BLaER1 treated with 17β-estradiol and CSF1 and Interleukin-3, amounts not matched to agents 10 nM and 100 nM (cell line): ENCODE results near the gene RTN1.

Experiments used
- H3K27ac ChIP-seq, 11 experiments: shearing (Covaris generic); formaldehyde crosslinking; 2 replicates each; pipeline ENCODE4 v1.8.1; 2022
- H3K27me3 ChIP-seq, 11 experiments: shearing (Covaris generic); formaldehyde crosslinking; 2 replicates each; pipeline ENCODE4 v1.8.1; 2022
- H3K36me3 ChIP-seq, 11 experiments: shearing (Covaris generic); formaldehyde crosslinking; 2 replicates each; pipeline ENCODE4 v1.8.1; 2022
- H3K4me1 ChIP-seq, 10 experiments: shearing (Covaris generic); formaldehyde crosslinking; 2 replicates each; pipeline ENCODE4 v1.8.1; 2022
- H3K4me2 ChIP-seq, 11 experiments: shearing (Covaris generic); formaldehyde crosslinking; 2 replicates each; pipeline ENCODE4 v1.8.1; 2022
- H3K4me3 ChIP-seq, 10 experiments: shearing (Covaris generic); formaldehyde crosslinking; 2 replicates each; pipeline ENCODE4 v1.8.1; 2022
- H3K9ac ChIP-seq, 11 experiments: shearing (Covaris generic); formaldehyde crosslinking; 2 replicates each; pipeline ENCODE4 v1.8.1; 2022
- H3K9me3 ChIP-seq, 11 experiments: shearing (Covaris generic); formaldehyde crosslinking; replicated peaks in 1 of 11; 2 replicates each; pipeline ENCODE4 v1.8.1; 2022
- H4K20me1 ChIP-seq, 11 experiments: shearing (Covaris generic); formaldehyde crosslinking; 2 replicates each; pipeline ENCODE4 v1.8.1; 2022
- Cebpa-rat ChIP-seq, 11 experiments: shearing (Covaris generic); IDR thresholded peaks; 2 replicates each; pipeline ENCODE4 v1.8.1; 2022

The RTN1 gene

DNA sequence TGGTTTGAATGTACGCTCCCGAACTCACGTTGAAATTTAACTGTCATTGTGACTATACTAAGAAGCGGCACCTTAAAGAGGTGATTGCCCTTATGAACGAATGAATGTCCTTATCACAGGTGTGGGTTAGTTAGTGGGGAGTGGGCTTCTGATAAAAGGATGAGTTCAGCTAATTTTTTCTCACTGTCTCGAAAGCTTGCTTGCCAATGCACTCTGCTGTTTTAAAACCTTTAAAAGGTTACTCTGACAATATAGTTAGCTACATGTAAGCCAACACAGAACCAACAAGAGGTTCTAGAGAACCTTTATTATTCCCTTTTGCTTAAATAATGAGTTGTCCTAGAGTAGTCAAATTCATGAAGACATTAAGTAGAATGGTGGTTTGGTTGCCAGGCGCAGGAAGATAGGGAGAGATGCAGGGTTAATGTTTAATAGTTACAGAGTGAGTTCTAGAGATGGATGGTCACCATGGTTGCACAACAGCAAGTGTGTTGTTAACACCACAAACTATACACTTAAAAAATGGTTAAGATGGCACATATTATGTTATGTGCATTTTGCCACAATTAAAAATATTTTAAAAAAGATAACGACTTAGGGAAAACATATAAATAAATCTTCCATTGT is 26.3 kb downstream of the RTN1 start:
- no peaks in the 10 kb centered on the region for H3K36me3 ChIP-seq
- no peak overlapping the region for H3K9ac ChIP-seq
- no peak overlapping the region for H3K27ac ChIP-seq
- H3K4me1 ChIP-seq = peaks cover 0 to 29% (median 3%) of the 10 kb centered on the region in 10 experiments; a peak in 16 of 20 replicates
- H3K4me2 ChIP-seq = no peak overlapping the region
- H4K20me1 ChIP-seq = no peaks in the 10 kb centered on the region
- no peaks in the 10 kb centered on the region for H3K9me3 ChIP-seq
- no peaks in the 10 kb centered on the region for H3K27me3 ChIP-seq
- no peak for TF ChIP-seq Cebpa-rat (IDR thresholded peaks at IDR 0.05)
- no peak overlapping the region for H3K4me3 ChIP-seq

DNA sequence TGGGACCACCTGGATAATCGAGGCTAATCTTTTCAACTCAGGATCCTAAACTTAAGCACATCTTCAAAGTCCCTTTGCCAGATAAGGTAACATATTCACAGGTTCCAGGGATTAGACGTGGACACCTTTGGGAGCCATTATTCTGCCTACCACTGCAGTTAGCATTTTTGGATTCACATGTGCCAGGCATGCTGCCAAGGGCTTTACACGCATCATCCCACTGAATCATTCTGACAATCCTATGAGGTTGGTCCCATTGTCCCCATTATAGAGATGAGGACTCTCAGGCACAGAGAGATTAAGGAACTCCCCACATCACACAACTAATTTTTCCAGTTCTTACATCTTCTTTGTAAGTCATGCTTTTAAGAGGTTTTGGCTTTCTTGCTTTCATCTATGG is 34.5 kb downstream of the RTN1 start:
- TF ChIP-seq Cebpa-rat (IDR thresholded peaks at IDR 0.05) = no peak
- Histone ChIP-seq H3K27me3 (no peaks in the 10 kb centered on the region), H3K9ac (no peak overlapping the region)

DNA sequence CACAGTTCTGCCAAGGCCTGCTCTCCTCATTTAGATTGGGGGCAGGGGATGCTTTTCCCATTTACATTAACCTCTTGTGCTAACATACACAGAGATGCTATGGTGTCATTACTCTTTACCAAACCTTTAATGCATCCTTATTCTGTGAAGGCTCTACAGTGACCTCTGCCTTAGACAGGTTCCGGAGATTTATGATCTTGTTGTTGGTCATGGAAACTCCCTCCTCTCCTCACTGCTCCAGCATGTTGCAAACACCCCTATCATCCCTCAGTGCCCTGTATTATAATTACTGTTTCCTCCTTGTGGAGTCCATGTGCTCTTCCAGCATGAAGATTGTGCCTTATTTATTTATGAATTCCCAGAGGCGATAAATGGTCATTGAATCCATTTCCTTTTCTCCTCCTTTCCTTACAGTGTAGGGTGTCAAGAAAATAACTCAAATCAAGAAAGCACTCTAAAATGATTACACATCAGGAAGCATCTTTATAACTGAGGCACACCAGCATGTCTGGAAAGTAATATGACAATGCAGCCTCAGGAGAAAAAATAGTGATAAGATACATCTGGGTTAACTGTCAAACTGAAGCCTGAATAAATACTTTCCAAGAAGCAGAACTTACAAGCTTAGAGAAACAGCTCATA is 37.8 kb downstream of the RTN1 start:
- H3K9me3 ChIP-seq = no peaks in the 10 kb centered on the region
- H3K4me1 ChIP-seq = peaks cover 6 to 22% (median 10%) of the 10 kb centered on the region in 10 experiments; a peak in 16 of 20 replicates
- H3K4me3 ChIP-seq = no peak overlapping the region
- TF ChIP-seq Cebpa-rat (IDR thresholded peaks at IDR 0.05) = no peak
- no peak overlapping the region for H3K9ac ChIP-seq
- no peaks in the 10 kb centered on the region for H3K27me3 ChIP-seq
- H4K20me1 ChIP-seq = peaks cover 0 to 1% (median 0%) of the 10 kb centered on the region in 11 experiments; a peak in 1 of 22 replicates
- no peaks in the 10 kb centered on the region for H3K36me3 ChIP-seq
- H3K4me2 ChIP-seq = no peak overlapping the region
- no peak overlapping the region for H3K27ac ChIP-seq

More for the DNA sequence above, 34.5 kb downstream of the RTN1 start:
- H3K36me3 ChIP-seq = no peaks in the 10 kb centered on the region
- no peaks in the 10 kb centered on the region for H3K9me3 ChIP-seq
- H3K4me1 ChIP-seq = no peaks in the 10 kb centered on the region
- H4K20me1 ChIP-seq = peaks cover 0 to 4% (median 0%) of the 10 kb centered on the region in 11 experiments; a peak in 1 of 22 replicates
- H3K27ac ChIP-seq = no peak overlapping the region
- no peak overlapping the region for H3K4me2 ChIP-seq
- no peak overlapping the region for H3K4me3 ChIP-seq

DNA sequence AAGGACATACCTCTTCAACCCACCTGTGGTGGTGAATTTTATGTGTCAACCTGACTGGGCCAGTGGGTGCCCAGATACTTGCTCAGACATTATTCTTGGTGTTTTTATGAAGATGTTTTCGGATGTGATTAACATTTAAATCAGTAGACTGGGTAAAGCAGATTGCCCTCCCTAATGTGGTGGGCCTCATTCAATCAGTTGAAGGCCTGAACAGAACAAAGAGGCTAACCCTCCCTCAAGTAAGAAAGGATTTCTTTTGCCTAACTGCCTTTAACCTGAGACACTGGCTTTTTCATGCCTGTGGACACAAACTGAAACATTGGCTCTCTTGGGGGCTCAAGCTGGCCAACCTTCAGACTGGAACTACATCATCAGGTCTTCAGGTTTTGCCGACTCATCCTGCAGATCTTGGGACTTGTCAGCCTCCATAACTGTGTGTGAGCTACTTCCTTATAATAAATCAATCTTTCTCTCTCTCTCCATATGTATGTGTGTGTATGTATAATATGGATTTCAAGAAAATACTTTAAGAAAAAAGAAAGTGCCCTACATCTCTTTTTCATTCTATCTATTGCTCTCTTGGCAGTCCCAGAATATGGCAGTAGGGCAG is 39.4 kb downstream of the RTN1 start:
- Histone ChIP-seq H3K4me3 (no peak overlapping the region), H3K36me3 (no peaks in the 10 kb centered on the region), H3K4me2 (no peak overlapping the region), H3K4me1 (peaks cover 6 to 22% (median 10%) of the 10 kb centered on the region in 10 experiments; a peak in 16 of 20 replicates), H3K9me3 (no peaks in the 10 kb centered on the region), H3K27me3 (no peaks in the 10 kb centered on the region), H3K9ac (no peak overlapping the region), H4K20me1 (no peaks in the 10 kb centered on the region), H3K27ac (no peak overlapping the region)
- no peak for TF ChIP-seq Cebpa-rat (IDR thresholded peaks at IDR 0.05)

DNA sequence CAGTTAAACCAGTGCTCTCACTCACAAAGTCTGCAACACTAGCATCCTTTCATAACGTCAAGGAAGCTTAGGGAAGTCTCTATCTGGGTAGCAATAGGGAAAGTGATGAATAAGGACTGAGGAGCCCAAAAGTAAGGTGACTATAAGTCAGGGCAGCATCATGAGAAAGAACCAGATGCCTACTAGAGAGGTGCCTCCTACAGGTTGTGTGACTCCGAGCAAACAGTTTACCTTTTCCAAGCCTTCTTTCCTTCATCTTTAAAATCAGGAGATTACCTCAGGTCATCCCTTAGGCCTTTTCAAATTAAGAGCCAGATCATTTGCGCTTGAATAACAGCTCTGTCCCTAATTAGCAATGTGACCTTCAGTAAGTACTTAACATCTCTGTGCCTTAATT is 40.2 kb downstream of the RTN1 start:
- H3K4me3 ChIP-seq = no peak overlapping the region
- H3K36me3 ChIP-seq = no peaks in the 10 kb centered on the region
- no peak overlapping the region; a peak in 1 of 22 replicates for H3K9ac ChIP-seq
- H4K20me1 ChIP-seq = no peaks in the 10 kb centered on the region
- no peaks in the 10 kb centered on the region for H3K27me3 ChIP-seq
- H3K4me2 ChIP-seq = peak overlapping the region in 5 of 11 experiments; percentile 53 to 70 (median 55); a peak in 8 of 22 replicates
- H3K27ac ChIP-seq = no peak overlapping the region
- H3K4me1 ChIP-seq = peaks cover 6 to 22% (median 10%) of the 10 kb centered on the region in 10 experiments; a peak in 16 of 20 replicates
- TF ChIP-seq Cebpa-rat (IDR thresholded peaks at IDR 0.05) = no peak
- no peaks in the 10 kb centered on the region for H3K9me3 ChIP-seq

DNA sequence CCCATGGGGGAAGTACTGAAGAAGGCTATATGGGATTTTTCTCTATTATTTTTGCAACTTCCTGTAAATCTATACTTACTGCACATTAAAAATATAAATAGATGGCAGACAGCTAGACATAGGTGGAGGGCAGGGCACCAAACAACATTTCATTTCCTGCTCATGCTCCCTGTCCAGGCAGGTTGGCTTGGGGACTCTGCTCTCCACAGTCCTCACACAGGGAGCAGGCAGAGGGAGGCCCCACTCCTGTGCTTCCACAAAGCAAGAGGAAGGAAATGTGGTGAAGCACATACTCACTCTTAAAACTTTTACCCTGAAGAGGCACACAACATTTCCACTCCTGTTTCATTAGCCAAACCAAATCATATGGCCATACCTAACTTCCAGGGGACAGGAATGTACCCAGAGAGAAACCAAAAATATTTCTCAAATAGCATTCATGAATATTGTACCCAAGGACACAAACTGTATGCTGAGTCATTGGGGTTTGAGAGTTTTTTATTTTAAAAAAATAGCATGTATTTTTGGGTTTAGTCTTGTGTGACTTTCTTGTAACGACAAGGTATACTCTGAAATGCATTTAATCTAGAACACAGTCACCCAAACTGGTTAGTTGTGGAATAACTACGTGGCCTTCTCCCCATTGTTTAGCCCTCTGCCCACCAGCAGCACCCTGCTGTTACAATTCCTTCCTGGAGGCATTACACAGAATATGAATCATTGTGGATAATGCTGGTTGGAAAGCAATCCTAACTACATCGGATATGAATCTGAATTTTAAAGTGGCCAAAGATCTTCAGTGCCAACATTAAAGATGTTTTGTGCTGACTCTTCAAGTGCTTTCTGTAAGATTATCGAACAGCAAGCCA is 40.9 kb downstream of the RTN1 start:
- no peak overlapping the region; a peak in 1 of 22 replicates for H3K27ac ChIP-seq
- H3K9me3 ChIP-seq = no peaks in the 10 kb centered on the region
- no peak overlapping the region; a peak in 1 of 22 replicates for H3K9ac ChIP-seq
- no peak for TF ChIP-seq Cebpa-rat (IDR thresholded peaks at IDR 0.05)
- peak overlapping the region in 8 of 11 experiments; percentile 37 to 70 (median 54); a peak in 16 of 22 replicates for H3K4me2 ChIP-seq
- H4K20me1 ChIP-seq = no peaks in the 10 kb centered on the region
- H3K4me1 ChIP-seq = peaks cover 6 to 22% (median 10%) of the 10 kb centered on the region in 10 experiments; a peak in 16 of 20 replicates
- H3K4me3 ChIP-seq = no peak overlapping the region
- H3K27me3 ChIP-seq = no peaks in the 10 kb centered on the region
- H3K36me3 ChIP-seq = no peaks in the 10 kb centered on the region

DNA sequence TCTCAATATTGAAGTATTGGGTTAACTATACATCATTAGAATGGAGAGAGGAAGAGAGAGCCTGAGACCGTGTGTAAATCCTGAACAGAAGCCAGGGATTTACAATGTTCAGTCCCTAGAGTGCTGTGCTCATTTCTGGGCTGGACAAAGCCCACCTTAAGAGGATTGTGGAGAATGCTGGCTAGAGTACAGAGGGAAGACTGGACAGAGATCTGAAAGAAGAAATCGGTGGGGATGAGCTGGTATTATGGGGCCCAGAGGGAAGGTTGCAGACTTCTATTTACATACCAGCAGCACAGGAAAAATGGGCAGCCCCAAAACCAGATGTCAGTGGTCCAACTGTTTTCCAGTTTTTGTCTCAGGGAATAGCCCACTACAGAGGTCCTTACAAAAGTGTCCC is 42.3 kb downstream of the RTN1 start:
- H3K27ac ChIP-seq = no peak overlapping the region
- no peaks in the 10 kb centered on the region for H3K27me3 ChIP-seq
- no peaks in the 10 kb centered on the region for H3K36me3 ChIP-seq
- H3K4me3 ChIP-seq = no peak overlapping the region
- no peak for TF ChIP-seq Cebpa-rat (IDR thresholded peaks at IDR 0.05)
- H4K20me1 ChIP-seq = no peaks in the 10 kb centered on the region
- no peaks in the 10 kb centered on the region for H3K9me3 ChIP-seq
- H3K9ac ChIP-seq = no peak overlapping the region
- H3K4me1 ChIP-seq = peaks cover 6 to 28% (median 10%) of the 10 kb centered on the region in 10 experiments; a peak in 16 of 20 replicates
- H3K4me2 ChIP-seq = no peak overlapping the region

DNA sequence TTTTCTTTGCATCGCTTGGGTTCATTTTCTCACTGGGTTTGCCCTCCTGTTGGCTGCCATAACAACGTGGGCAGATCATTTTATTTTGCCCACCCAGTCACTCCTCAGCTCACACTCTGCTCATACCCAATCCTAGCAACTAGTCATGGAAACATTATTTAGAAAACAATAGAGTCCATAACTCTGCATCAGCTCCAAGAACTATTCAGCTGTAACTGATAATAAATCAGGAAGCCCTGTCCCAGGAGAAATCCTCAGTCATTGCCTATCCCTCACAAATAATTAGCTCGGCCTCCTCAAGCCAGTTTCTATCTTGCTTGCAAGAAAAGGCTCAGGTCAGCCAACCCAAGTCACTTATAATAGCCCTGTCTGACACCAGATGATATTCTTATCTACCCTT is 43.2 kb downstream of the RTN1 start:
- no peak for TF ChIP-seq Cebpa-rat (IDR thresholded peaks at IDR 0.05)
- Histone ChIP-seq H3K4me3 (no peak overlapping the region), H3K4me2 (no peak overlapping the region), H3K27ac (no peak overlapping the region), H4K20me1 (no peaks in the 10 kb centered on the region), H3K36me3 (no peaks in the 10 kb centered on the region), H3K27me3 (no peaks in the 10 kb centered on the region), H3K4me1 (peaks cover 6 to 32% (median 10%) of the 10 kb centered on the region in 10 experiments; a peak in 16 of 20 replicates), H3K9me3 (no peaks in the 10 kb centered on the region), H3K9ac (no peak overlapping the region)

DNA sequence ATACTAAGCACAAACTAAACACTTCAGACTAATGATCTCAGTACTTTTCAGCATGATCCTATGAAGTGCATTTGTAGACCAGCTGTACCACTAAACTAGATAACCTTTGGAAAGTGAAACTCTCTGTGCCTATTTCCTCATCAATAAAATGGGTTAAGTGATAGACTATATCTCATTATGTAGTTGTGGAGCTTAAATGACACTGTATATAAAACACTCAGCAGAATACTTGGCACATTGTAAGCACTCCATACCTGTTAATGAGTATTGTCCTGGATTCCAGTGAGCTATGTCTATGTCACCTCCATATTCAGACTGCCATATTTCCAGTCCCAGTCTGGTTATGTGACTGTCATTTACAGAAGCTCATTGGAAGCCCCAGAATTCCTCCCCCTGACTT is 44.4 kb downstream of the RTN1 start:
- Histone ChIP-seq H3K4me1 (peaks cover 6 to 32% (median 10%) of the 10 kb centered on the region in 10 experiments; a peak in 16 of 20 replicates), H3K36me3 (no peaks in the 10 kb centered on the region), H3K27ac (no peak overlapping the region), H3K9me3 (no peaks in the 10 kb centered on the region), H3K4me2 (no peak overlapping the region), H4K20me1 (no peaks in the 10 kb centered on the region), H3K27me3 (no peaks in the 10 kb centered on the region), H3K9ac (no peak overlapping the region), H3K4me3 (no peak overlapping the region)
- TF ChIP-seq Cebpa-rat (IDR thresholded peaks at IDR 0.05) = no peak
